ENCODE measurements around the gene ISCA2.

The ISCA2 gene

DNA sequence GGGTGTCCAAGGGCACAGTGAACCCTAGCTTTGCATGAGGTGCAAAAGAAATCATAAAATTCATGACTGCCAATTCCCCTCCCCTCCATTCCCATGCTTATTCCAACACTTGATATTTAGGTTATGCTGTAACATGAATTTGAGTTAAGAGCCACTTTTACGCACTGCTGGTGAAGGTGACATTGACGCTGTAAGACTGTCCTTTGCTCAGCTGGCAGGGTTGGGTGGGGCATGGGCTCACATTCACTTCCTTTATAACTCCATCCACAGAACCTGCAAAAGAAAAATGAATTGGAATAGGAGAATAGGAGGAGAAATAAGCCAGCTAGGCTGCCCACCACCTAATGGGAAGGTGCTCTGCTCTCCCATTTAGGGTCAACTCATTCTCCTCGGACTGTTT is 7.4 kb upstream of the ISCA2 start:
- DNase-seq = no peak

DNA sequence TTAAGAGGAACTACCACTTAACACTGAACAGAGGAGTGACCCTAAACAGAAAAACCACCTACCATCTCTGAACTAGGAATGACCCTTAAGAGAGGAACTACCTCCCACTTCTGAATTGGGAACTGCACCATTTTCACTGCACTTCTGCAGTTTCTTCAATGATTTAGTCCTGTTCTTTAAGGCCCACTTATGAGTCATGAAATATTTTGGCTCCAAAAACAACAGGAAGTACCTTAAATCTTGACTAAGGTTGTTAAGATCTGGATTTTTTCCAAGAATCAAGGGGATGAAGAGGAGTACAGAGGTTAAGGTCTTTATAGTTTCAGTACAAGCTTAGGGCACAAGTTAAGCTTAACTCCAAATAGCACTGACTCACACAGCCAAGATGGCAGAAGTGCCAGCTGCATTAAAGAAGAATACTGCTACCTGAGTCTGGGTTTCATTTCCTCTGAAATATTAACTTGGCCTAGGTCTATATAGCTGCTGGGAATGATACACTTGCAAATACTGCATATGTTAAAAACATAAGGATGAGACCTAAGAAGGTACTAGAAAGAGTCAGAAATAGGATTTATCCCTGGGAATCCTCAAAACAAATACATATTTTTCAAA is 4.7 kb upstream of the ISCA2 start:
- no peak for DNase-seq

DNA sequence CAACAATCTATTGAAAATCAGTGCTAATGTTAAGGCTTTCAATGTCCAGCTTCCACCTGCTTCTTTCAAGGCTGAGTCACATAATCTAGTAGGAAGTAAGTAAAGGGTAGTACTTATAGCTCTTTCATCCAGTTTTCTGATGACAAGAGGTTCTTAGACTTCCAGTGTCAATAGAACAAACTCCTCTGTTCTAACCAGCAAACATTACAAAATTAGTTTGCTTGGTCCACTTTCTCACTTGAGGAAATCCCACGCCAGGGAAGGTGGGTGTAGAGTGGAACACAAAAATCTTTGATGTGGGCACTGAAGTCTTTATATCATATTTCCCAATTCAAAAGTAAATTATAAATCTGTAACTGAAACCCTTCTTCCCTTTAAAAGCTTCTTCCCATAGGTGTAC is 3.1 kb upstream of the ISCA2 start:
- DNase-seq = no peak

DNA sequence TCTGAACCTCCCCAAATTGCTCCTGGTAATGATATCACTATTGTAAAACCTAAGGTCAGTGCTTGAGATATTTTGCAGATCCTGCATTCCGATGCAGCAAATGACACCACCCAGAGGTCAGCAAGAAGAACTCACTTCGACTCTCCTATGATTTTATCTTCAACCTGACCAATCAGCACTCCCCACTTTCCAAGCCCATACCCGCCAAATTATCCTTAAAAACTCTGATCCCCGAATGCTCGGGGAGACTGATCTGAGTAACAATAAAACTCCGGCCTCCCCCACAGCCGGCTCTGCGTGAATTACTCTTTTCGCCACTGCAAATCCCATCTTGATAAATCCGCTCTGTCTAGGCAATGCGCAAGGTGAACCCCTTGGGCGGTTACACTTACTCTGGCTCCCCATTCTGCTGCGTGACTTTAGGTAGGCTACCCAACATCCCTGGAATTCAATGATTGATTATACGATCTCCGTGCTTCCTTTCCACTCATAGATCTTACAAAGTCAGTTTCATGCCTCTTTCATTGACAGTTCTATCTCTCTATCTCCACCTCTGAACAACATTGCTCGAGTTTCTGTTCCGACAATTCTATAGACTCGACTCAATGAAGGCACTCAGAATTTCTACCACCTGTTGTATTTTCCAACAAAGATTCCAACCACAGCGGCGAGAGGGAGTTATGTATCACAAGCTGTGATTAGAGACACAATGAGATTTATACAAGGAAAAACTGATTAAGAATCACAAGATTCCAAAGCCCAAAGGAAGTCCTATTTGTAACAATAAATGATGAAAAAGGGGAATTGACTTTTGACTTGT is 1.4 kb upstream of the ISCA2 start:
- no peak for DNase-seq

DNA sequence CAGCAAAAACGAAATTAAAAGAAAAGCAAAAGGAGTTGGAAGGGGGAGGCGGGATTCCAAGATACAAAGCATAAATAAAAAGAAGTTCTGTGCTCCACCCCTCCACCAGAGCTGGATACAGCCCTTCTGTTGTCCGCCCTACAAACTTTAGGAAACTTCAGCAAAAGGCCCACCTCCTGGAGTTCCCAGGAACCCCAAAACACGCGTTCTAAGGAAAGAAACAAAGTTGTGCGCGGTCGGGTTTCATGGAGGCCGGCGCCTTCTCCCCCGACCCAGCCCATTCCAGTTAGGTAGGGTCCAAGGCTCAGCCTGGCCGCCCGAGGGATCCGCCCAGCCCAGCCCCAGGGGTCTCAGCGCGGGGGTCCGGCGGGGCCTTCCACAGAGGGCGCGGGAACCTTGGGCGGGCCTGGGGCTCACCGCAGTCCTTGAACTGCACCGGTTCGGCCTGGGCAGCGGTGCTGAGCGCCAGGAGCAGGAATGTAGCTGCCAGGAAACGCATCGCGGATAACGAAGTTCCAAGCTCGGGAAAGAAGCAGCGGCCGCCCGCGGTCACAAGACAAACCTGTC is 706 bp upstream of the ISCA2 start, which contains the start of gene NPC2:
TSS of gene NPC2 (minus strand) at position 530 of the 567 bp plus-strand sequence. CDS start at position 499, 31 bp downstream.
- DNase-seq = no peak

DNA sequence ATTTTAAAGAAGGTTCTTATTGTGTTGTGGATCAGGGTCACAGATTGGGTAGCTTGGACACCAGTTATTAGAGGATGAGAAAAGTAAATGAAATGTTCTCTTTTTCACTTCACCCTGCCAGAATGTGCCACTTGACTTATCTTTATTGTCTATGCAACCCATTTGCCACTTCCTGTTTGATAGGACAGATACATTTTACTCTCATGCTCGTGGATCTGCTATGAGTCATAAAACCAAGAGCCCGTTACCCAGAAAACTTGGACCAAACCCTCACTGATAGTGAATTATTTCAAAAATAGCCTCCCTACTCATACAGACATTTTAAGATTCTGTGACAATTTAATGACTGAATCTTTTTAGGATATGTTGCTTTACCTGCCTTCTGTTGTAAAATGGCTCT is 1.8 kb downstream of the ISCA2 start:
- DNase-seq = no peak

DNA sequence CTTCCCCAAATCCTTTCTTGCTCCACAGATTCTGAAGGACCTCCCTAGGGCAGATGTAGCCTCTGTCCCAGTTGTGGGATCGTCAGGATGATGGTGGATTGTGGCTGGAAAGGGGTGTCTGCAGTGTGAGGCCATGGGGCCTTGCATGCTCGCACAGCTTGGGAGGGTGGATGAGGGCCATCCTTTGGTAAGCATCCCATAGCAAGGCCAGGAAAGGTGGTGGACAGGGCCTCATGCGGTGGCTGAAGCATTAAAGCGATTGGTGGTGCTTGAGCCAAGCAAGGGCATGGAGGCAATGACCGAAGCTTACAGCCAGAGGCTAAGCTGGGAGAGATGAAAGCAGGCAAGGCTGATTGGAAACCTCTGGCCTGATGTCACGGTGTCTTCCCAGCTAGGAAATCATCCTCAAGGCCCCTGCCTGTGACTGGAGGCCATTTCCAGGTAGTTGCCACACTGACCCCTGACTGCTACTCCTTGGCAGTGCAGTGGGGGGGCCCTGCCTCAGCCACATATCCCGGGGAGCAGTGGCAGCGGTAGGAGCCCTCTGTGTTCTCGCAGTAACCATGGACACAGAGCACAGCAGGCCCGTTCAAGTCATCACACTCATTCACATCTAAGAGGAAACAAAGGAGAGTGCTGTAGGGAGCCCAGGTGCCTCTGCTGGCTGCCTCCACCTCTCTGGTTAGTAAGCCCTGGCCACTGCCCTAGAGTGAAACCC is 7.0 kb downstream of the ISCA2 start:
- DNase-seq = no peak

DNA sequence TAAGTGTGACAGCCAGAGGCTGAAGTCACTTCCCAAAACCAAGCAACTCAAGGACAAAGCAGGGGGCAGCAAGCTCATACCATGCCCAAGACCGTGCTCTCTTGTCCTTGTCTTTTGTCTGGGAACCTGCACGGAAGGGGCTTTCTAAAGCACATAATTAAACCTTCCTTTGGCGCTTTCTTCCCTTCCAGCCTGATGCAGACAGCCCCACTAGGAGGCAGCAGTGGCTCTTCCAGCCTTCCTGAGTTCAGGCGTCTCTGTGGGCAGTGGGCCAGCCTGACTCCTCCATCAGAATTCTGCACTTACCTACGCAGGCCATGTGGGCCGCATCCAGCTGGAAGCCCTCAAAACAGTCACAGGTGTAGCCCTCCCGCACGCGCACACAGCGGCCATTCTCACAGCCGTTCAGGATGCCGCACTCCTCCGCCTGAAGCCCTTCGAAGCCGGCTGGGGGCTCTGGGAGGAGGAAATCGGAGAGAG is 7.6 kb downstream of the ISCA2 start:
- DNase-seq = peak; percentile 18

DNA sequence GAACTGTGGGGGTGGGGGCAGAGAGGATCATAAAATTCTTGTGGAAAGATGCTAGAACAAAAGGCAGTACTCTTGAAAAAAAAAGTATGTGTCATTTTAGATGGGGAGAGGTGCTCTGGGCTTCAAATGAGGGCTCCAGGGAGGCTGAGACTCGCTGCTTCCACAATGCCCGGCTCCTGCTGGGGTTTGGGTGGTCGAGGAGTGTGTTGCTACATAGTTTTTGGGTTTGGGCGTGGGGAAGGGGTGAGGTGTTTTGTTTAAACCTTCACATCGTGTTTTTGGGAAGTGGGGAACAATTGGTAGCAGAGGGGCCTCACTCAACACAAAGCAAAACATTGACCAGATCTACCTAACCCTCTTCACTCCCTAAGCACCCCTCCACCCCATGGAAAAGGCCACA is 8.1 kb downstream of the ISCA2 start:
- no peak for DNase-seq

DNA sequence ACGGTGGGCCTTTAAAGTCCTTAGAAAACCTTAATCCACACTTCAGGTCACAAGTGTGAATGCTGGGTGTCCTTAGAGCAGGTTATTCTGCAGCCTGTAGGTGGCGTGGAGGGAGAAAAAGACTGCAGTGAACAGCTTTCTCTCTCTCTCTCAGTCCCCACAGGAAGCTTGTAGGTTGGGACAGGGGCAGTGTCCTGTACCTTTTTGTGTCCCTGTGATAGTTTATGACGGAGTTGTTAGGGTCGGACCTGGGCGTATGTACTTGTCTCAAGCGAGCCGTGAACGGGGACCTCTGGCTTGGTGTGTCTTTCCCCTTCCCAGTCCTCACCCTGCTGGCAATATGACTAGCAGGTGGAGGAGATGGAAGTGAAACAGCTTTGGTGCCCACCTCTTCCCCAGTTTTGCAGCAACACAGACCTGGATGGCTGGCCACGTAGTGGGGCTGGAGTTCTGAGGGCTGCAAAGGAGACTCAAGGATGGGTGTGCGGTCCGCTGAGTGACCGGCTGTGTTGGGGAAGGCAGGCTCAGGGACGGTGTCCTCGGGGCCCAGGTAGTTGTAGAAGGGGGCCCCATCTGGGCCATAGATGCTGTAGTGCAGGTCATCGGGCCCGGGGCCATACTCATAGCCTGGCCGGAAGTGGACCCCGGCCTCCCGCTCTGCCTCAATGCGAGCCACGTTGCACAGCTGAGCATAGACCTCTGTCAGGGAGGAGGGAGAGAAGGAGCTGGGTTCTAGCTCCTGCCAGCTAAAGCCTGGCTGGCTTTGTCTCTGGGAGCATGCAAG is 8.9 kb downstream of the ISCA2 start:
- no peak for DNase-seq

DNA sequence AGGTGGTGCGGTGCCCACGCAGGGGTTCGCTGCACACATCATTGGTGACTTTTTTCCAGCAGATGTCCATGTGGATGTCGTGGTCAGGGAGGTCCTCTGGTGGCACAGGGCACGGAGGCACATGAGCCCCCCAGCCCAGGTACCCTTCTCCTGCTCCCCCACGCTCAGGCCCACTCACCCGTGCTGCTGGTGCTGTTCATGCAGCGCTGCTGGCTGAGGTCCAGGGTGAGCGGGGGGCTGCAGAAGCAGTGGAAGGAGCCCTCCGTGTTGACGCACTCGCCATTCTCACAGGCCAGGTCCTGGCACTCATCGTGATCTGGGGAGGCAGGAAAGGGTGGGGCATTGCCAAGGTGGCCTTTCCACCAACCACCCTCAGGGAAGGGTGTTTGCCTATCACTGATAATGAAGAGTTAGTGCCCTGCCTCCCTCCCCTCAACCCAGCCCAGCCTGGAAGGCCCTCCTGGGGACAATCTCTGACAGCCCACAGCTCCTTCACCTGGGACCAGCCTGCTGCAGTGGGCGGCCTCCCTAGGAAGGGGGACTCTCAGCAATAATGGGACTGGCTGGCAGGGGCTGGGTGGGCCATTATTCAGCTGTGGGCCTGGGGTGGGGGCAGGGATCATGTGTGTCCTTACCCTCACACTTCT is 9.8 kb downstream of the ISCA2 start:
- no peak for DNase-seq

DNA sequence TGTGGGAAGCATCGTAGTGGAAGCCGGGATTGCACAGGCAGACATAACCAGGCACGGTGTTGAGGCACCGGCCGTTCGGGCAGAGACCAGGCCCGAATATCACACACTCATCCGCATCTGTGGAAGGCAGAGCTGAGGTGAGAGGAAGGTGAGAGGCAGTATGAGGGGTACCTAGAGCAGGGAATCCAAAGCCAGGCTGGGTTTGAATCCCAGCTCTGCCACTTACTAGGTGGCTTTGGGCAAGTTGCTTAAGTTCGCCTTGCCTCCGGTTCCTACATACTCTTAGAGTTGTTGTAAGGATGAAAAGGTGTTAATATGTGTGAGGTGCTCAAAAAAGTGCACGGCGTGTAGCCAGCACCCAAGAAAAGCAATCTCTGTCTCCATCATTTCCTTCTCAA is 10.4 kb downstream of the ISCA2 start:
- DNase-seq = no peak

DNA sequence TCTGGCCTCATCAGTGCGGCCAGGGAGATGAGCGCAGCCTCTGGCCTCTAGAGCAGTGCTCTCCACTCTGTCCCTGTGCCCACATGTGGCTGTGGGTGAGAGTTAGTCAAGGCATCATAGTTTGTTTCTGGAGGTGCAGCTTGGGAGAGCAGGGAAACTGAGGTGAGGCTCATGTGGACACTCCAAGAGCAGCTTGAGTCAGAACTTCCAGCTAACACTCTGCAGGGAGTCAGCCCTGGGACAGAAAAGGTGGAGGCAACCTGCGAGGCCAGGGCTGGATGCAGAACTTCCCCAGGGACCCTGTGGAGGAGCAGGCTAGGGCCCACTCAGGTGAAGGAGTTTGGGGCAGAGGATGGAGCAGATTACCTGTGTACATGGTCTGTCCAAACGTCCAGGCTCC is 10.8 kb downstream of the ISCA2 start:
- no peak for DNase-seq

DNA sequence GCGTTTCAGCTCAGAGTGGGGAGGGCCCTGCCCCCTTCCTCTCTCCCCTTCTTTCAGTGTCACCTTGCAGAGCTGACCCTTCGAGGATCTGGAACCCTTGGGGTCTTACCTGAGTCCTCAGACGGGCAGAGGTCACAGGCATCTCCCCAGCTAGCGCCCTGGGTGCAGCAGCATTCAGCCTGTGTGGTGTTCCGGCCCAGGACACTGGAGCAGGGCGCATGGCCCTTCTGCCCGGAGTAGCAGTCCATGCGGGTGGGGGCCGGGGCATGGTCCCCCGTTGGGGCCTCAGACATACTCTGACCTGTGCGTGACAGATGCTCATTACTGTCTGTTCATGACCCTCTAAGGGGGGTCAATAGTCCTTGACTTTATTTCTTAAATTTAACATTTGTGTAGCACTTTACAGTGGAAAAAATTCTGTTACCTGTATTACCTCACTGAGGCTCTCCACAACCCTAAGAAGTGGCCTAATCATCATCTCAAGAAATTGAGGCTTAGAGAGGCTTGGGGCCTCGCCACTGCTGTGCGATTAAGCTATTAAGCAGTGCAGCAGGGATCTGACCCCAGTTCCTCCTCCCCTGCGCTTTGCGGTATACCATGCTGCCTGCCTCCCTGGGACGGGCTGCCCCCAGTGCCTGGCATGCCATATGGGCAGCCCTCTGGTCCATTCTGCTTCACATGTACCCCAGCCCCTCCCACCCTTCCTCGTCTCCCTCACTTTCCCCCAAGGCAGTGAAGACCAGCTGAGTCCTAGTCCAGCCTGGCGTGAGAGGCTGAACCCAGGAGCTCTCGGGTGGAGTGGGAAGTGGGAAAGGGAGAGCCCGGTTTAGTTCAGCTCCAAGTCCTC is 11.5 kb downstream of the ISCA2 start:
- DNase-seq = no peak

DNA sequence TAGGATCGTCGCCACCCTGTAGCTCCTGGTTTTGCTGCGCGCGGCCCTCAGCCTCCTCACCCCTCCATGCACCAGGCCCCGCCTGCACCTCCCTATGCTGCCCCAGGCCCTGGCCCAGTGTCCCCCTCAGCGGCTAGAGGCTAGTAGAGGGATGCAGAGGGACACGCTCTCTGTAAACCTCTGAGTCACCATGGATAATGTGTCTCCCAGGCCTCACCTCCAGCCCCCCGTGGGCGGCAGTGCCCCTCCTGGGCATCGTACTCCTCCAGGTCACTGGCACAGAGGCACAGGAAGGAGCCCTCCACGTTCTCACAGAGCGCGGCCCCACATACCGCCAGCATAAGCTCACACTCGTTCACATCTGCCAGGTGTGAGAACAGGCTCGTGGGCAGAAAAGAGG is 12.3 kb downstream of the ISCA2 start:
- DNase-seq = no peak

DNA sequence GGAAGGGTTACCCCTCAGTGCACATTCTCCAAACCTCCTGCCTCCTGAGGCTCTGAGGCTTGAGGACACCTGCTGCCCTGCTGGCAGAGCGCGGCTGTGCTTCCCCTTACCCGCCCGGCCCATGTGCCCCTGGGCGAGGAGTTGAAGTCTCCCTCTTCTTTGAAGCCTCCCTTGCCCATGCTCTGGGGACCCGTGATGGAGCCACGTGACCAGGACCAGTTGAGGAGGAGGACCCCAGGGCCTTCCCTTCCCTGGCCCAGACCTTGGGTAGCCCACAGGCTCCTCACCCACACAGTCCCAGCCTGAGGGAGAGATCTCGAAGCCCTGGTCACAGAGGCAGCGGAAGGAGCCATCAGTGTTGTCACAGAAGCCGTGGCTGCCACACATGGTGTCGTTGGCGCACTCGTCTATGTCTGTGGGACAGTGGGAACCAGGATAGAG is 12.9 kb downstream of the ISCA2 start:
- DNase-seq = no peak

DNA sequence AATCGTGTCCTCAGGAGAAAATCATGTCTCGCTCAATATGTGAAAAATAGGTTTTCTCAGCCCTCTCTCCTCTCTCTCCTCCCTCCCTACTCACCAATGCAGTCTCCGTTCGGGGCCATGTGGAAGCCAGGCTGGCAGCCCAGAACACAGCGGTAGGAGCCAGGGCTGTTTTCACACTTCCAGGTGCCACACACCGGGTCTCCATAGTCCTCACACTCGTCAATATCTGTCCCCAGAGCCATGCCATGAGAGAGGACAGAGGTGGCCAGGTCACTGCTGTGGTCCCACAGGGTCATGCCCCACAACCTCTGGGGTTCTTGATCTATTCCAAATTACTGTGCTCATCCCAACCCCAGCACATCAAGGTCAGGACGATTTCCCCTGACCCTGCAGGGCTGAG is 13.5 kb downstream of the ISCA2 start:
- DNase-seq = no peak

DNA sequence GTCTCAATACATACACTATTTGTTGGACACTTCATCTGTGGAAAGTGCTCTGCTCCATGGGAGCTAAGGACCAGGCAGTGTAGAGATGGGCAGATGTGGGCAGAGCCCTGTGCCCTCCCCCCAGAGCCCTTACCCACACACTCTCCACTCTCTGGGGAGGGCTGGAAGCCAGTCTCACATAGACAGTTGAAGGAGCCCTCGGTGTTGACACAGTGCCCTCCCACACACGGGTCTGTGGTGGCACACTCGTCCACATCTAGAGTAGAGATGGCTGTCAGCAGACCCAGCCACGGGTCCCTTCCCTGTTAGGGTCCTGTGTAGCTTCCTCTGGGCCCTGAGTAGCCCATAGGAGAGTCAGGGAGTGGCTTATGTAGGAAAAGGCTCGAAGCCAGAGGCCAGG is 14.3 kb downstream of the ISCA2 start:
- DNase-seq = no peak

DNA sequence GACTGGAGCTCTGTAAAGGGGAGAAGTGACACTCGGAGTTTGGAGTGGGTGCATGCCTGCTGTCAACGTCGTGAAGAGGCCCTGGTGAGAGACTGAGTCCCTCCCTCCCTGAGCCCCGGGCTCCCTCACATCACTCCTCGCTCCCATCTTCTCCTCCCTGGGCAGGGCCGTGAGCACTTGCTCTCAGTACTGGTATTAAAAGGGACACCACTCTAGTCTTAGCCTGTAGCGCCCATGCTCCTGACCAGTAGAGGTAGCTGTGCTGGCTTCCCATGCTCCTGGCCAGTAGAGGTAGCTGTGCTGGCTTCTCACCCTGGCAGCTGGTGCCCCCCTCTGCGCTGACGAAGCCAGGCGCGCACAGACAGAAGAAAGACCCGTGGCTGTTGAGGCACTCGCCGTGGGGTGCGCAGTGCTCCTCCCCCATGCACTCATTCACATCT is 14.7 kb downstream of the ISCA2 start:
- no peak for DNase-seq

DNA sequence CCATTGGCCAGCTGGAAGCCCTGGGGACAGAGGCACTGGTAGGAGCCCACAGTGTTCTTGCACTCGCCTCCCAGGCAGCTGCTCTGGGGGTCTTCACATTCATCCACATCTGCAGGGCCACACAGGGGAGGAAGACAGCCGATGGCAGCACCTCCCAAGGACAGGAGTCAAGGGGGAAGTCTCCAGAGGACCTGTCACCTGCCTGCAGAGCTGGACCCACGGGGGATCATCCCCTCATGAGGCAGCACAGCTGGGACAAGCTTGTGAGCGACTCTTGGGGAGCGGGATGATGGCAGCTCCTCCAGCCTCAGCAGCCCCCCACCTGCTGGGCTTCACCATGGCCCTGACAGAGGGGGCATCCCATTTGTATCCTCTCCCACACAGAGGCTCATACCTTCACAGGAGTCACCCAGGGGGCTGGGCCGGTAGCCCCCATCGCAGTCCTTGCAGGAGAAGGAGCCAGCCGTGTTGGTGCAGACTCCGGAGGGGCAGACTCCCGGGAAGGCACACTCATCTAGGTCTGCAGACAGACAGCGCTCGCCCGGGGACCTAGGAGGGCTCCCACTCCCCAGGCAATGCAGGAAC is 15.4 kb downstream of the ISCA2 start:
- DNase-seq = no peak

Data from NCI-H748 treated with DMSO at 0.1 percent for 48 hours (cell line).